Liver (tissue), 3 donors: ENCODE measurements around the gene EIF4E.

Experiments used
- NR2F2 ChIP-seq: IDR thresholded peaks from 2 replicates; pipeline ENCODE4 v1.6.1; 2016; ENCODE audit warnings: antibody characterized with exemption
- RAD21 ChIP-seq, 2 donors: IDR thresholded peaks; 2 replicates each; pipeline ENCODE4 v1.6.1; 2016; ENCODE audit warnings: antibody characterized with exemption in 2 of 2, mild to moderate bottlenecking in 2 of 2
- TF ChIP-seq, protein P1 (sequence below): fragments of 150-350 bp; IDR thresholded peaks from 2 replicates; pipeline ENCODE4 v1.5.1; 2017; ENCODE audit warnings: improper control_type of control experiment, low read depth, low read length; ENCODE audit not compliant: missing input control
- TF ChIP-seq, protein P2 (sequence below): IDR thresholded peaks from 2 replicates; pipeline ENCODE4 v1.6.1; 2016; ENCODE audit warnings: antibody characterized with exemption, mild to moderate bottlenecking
- donor health status: healthy.
- donor health status: healthy.

DNA sequence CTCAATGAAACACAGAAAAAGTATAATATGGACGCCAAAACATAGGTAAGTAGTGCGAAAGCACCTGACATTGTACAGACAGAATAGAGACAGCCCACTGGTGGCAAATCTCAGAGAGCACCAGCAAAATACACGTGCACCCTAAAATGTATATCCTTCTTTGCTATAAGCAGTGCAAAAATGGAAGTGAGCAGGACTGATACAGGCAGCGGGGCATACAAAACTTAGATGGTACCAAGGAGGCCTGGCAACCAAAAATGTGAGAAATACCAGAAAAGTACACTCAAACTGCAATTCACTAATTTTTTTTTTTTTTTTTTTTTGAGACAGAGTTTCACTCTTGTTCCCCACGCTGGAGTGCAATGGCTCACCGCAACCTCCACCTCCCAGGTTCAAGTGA, 63.9 kb downstream of the EIF4E start:
- no peak for TF ChIP-seq NR2F2
- TF ChIP-seq, protein P1, sequence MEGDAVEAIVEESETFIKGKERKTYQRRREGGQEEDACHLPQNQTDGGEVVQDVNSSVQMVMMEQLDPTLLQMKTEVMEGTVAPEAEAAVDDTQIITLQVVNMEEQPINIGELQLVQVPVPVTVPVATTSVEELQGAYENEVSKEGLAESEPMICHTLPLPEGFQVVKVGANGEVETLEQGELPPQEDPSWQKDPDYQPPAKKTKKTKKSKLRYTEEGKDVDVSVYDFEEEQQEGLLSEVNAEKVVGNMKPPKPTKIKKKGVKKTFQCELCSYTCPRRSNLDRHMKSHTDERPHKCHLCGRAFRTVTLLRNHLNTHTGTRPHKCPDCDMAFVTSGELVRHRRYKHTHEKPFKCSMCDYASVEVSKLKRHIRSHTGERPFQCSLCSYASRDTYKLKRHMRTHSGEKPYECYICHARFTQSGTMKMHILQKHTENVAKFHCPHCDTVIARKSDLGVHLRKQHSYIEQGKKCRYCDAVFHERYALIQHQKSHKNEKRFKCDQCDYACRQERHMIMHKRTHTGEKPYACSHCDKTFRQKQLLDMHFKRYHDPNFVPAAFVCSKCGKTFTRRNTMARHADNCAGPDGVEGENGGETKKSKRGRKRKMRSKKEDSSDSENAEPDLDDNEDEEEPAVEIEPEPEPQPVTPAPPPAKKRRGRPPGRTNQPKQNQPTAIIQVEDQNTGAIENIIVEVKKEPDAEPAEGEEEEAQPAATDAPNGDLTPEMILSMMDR: no peak
- TF ChIP-seq, protein P2, sequence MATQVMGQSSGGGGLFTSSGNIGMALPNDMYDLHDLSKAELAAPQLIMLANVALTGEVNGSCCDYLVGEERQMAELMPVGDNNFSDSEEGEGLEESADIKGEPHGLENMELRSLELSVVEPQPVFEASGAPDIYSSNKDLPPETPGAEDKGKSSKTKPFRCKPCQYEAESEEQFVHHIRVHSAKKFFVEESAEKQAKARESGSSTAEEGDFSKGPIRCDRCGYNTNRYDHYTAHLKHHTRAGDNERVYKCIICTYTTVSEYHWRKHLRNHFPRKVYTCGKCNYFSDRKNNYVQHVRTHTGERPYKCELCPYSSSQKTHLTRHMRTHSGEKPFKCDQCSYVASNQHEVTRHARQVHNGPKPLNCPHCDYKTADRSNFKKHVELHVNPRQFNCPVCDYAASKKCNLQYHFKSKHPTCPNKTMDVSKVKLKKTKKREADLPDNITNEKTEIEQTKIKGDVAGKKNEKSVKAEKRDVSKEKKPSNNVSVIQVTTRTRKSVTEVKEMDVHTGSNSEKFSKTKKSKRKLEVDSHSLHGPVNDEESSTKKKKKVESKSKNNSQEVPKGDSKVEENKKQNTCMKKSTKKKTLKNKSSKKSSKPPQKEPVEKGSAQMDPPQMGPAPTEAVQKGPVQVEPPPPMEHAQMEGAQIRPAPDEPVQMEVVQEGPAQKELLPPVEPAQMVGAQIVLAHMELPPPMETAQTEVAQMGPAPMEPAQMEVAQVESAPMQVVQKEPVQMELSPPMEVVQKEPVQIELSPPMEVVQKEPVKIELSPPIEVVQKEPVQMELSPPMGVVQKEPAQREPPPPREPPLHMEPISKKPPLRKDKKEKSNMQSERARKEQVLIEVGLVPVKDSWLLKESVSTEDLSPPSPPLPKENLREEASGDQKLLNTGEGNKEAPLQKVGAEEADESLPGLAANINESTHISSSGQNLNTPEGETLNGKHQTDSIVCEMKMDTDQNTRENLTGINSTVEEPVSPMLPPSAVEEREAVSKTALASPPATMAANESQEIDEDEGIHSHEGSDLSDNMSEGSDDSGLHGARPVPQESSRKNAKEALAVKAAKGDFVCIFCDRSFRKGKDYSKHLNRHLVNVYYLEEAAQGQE: no peak
- TF ChIP-seq RAD21 (IDR thresholded peaks at IDR 0.05): no peak
